Neuron (in vitro differentiated cells): Measurements from ENCODE around the gene MTERF4.

Source experiments
- H2AFZ ChIP-seq: one replicate; pipeline ENCODE4 v1.6.1; 2013; ENCODE audit warnings: low read depth, mild to moderate bottlenecking, inconsistent platforms, low read length, moderate library complexity
- H3K27me3 ChIP-seq: one replicate; pipeline ENCODE4 v1.6.1; 2013; ENCODE audit warnings: low read length; ENCODE audit not compliant: insufficient read depth
- H3K36me3 ChIP-seq: one replicate; pipeline ENCODE4 v1.6.1; 2013; ENCODE audit warnings: low read length; ENCODE audit not compliant: insufficient read depth
- H3K4me1 ChIP-seq: one replicate; pipeline ENCODE4 v1.6.1; 2013; ENCODE audit warnings: low read length; ENCODE audit not compliant: insufficient read depth
- H3K4me3 ChIP-seq: 2 replicates; pipeline ENCODE4 v1.5.1; 2013; ENCODE audit warnings: mild to moderate bottlenecking, low read length, moderate library complexity
- H3K9me3 ChIP-seq: one replicate; pipeline ENCODE4 v1.6.1; 2013; ENCODE audit warnings: low read length

The MTERF4 gene

DNA sequence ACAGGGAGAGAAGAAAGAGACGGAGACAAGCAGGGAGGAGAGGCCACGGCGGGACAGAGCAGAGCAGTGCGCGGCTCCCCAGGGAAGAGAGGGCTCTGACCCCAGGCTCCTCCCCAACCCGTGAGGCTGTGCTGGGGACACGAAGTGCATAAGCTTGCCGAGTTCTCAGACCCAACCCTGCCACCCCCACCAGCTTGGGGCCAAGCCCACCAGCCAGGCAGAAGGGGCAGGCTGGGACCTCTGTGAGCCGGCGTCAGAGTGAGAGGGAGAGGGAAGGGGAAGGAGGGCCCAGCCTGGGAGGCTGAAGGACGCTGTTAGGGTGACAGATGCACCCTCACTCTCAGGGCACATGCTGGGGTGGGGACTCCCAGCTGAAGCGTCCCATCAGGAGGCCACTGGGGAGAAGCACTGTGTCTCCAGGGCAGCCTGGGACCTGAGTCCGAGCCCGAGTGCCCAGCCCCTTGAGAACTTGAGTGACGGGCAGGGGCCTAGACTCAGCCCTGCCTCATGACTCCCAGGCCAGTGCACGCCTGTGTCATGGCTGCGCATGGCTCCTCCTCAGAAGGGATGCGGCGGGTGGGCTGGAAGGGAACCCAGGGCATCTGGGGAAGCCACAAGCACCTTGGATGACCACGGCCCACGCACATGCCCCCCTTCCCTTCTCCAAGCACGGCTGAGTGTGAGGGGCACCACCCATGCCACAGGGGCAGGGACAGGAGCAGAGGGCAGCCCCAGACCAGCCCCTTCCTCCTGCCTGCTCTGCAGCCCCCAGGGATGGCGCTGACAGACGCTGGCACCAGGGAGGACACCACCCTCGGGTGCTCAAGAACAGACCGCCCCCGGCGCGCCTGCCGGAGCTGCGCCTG is 31.0 kb downstream of the MTERF4 start:
- Histone ChIP-seq H3K27me3 (peaks cover 26% of the 10 kb centered on the region), H2AFZ (no peak overlapping the region), H3K4me1 (no peaks in the 10 kb centered on the region), H3K36me3 (peaks cover 7% of the 10 kb centered on the region), H3K4me3 (no peak overlapping the region), H3K9me3 (no peaks in the 10 kb centered on the region)

DNA sequence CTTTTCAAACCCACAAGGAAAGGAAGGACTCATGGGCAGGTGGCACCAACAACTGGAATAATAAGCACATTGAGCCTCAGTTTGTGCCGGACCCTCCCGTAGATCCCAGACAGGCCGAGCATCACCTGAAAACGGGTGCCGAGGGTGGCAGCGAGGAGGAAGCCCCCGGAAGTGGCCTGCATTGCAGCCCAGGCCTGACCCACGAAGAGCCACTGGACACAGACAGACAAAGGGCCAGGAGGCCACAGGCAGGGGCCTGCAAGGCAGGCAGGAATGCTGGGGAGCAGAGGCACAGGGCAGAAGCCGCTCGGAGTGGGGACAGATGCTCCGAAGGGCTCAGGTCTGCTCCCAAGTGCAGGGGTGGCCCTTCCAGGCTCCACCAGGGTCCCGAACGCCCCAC is 31.7 kb downstream of the MTERF4 start:
- H3K9me3 ChIP-seq = no peaks in the 10 kb centered on the region
- H3K4me1 ChIP-seq = no peaks in the 10 kb centered on the region
- H3K36me3 ChIP-seq = peaks cover 7% of the 10 kb centered on the region
- no peak overlapping the region for H2AFZ ChIP-seq
- H3K27me3 ChIP-seq = peaks cover 28% of the 10 kb centered on the region
- H3K4me3 ChIP-seq = no peak overlapping the region

DNA sequence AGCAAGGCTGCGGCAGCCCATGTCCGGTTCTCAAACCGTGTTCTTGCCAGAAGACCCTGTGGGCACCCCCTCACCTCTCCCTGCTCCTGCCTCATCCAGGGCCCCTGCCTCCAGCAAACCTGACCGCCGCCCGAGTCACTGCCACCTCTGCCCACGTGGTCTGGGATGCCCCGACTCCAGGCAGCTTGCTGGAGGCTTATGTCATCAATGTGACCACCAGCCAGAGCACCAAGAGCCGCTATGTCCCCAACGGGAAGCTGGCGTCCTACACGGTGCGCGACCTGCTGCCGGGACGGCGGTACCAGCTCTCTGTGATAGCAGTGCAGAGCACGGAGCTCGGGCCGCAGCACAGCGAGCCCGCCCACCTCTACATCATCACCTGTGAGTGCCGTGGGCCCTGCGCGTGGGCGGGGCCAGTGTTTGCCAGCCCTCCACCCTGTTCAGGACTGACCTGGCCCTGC is 32.2 kb downstream of the MTERF4 start:
- Histone ChIP-seq H3K9me3 (no peaks in the 10 kb centered on the region), H2AFZ (no peak overlapping the region), H3K27me3 (peaks cover 34% of the 10 kb centered on the region), H3K36me3 (peaks cover 2% of the 10 kb centered on the region), H3K4me1 (no peaks in the 10 kb centered on the region), H3K4me3 (no peak overlapping the region)

DNA sequence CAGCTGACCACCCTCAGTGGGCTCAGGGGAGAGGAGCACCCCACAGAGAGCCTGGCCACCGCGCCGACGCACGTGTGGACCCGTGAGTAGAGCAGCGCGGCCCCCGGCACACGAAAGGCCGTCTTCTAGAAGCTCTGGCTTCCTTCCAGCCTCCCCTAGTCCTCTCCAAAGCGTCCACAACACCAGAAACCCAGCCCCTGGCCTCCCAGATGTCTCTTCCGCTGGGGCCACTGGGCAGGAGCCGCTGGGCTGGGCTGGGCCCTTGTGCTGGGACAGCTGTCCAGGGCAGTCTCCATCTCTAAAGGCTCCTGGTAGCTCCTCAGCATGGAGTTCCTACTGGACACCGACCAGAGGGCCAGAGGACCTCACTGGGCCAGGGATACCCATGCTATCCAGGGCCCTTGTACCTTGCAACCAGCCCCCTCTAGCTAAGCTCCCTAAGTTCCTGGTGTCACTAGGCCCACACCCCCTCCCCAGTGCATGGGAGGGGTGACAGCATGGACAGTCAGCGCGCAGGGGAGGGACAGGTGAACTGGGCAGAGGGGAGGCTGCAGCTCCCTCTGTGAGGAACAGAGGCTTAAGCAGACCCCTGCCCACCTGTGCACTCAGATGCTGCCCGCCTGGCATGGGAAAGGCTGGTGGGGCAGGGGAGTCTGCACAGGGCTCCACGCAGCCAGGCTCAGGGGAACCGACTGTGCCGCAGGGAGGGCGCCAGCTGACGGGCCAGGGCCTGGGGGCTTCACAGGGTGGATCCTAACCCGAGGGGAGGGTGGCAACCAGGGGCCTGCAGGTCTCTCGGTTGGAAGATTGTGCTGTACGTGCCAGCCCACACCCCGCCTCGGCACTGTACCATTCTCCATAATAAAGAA is 32.9 kb downstream of the MTERF4 start:
- Histone ChIP-seq H2AFZ (no peak overlapping the region), H3K36me3 (no peaks in the 10 kb centered on the region), H3K9me3 (no peaks in the 10 kb centered on the region), H3K27me3 (peaks cover 40% of the 10 kb centered on the region), H3K4me3 (no peak overlapping the region), H3K4me1 (no peaks in the 10 kb centered on the region)

DNA sequence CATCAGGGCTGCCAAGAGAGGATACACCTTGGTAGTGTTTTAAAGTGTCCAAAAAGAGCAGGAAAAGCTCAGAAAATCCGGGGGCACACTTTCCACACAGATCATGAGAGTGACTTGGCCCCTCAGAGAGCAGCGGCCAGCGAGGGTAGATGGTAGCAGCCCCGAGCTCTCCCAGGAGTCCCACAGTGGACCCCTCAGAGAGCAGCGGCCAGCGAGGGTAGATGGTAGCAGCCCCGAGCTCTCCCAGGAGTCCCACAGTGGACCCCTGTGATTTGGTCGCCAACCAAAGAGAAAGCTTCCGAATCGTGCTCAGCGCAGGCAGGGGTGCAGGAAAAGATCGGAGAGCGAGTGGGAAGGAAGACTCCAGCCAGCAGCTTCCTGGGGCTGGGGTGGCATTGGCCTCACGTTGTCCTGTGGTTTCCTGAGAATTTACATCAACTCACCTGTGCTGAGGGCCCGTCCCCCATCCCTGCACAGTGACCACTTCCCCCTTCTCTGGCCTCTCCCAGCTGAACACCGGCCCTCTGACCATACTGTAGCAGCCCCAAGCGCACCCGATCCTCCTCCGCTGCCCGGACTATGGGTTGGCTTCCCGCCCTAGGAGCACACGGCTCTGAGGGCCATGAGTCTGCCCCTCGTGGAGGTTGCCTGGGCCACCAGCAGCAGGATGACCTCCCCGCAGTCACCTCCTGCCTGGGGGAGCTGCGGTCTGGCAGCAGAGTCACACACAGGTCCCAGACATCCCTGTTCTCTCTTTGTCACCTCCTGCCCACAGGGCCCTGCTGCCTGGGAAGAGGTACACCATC is 33.7 kb downstream of the MTERF4 start:
- Histone ChIP-seq H2AFZ (no peak overlapping the region), H3K4me1 (no peaks in the 10 kb centered on the region), H3K27me3 (peaks cover 44% of the 10 kb centered on the region), H3K4me3 (no peak overlapping the region), H3K36me3 (no peaks in the 10 kb centered on the region), H3K9me3 (no peaks in the 10 kb centered on the region)

DNA sequence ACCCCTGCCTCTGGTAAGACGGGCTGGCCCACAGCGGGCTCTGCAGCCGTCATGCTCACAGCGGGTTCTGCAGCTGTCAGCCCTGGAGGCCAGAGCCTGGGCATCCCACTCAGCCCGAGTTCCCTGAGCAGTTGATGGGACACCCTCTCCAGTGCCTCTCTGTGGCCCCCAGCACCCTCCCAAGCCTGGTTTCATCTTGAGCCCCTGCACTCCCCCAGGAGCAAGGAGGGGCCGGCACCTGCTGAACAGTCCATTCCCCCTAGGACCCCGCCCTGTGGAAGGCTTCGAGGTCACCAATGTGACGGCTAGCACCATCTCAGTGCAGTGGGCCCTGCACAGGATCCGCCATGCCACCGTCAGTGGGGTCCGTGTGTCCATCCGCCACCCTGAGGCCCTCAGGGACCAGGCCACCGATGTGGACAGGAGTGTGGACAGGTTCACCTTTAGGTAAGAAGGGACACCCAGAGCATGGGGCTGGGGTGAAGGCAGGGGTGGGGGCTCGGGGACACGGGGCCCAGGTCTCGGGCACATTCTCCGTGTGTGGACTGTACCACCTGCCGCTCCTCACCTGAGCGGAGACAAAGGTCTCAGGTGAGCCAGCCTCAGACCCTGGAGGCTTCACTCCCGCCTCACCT is 34.5 kb downstream of the MTERF4 start:
- no peaks in the 10 kb centered on the region for H3K36me3 ChIP-seq
- H3K27me3 ChIP-seq = peaks cover 50% of the 10 kb centered on the region
- H3K4me1 ChIP-seq = no peaks in the 10 kb centered on the region
- H3K4me3 ChIP-seq = no peak overlapping the region
- H2AFZ ChIP-seq = no peak overlapping the region
- H3K9me3 ChIP-seq = no peaks in the 10 kb centered on the region

DNA sequence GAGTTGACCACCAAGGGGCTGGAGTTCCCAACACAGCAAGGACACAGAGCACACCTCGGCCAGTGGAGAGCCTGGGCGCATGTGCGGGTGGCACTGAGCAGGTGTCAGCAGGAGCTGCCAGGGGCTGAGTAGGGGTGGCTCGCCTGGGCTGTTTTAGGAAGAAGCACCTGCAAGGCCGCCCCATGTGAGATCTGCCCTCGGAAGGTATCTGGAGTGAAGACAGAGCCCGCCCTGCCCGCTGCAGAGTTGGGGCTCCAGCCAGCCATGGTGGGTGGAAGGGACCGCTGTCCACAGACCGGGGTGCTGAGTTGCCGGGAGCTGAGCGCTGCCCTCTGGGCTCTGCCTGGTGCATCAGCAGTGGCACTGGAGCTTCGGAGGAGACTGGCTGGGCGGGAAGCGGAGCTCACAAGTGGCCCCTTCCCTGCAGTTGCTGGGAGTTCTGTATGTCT is 35.2 kb downstream of the MTERF4 start:
- Histone ChIP-seq H3K4me1 (no peaks in the 10 kb centered on the region), H3K9me3 (no peaks in the 10 kb centered on the region), H3K36me3 (no peaks in the 10 kb centered on the region), H2AFZ (no peak overlapping the region), H3K27me3 (peaks cover 50% of the 10 kb centered on the region), H3K4me3 (no peak overlapping the region)

DNA sequence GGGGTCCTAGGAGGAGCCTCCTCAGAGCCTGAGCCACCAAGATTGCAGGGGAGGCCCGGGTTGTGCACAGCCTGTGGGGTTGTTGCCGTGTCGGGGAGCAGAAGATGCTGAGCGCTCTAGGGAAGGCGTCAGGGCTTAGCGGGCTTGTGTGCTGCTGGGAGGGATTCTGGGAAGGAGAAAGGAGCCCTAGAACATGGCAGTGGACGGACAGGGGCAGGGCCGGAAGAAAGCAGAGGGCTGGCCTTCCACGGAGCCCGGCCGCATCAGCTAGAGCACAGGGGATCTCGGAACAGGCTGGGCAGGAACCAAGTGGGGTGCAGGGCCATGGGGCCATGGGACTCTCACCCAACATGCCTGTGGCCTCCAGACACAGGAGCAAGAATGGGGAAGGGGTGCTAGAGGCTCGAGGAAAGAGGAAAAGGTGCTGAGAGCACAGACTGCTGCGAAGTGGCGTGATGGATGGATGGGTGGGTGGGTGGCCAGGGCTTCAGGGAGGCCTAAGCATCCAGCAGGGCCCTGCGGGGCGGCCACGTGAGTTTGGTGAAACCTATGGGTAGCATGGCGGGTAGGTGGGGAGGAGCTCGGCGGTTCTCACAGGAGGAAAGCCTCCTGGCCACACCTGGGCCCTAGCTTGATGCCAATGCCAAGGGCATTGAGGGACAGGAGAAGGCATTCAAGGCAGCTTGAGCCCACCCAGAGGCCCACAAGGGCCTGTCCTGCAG is 35.8 kb downstream of the MTERF4 start:
- Histone ChIP-seq H3K9me3 (no peaks in the 10 kb centered on the region), H2AFZ (no peak overlapping the region), H3K36me3 (no peaks in the 10 kb centered on the region), H3K27me3 (peaks cover 50% of the 10 kb centered on the region), H3K4me1 (no peaks in the 10 kb centered on the region), H3K4me3 (no peak overlapping the region)

DNA sequence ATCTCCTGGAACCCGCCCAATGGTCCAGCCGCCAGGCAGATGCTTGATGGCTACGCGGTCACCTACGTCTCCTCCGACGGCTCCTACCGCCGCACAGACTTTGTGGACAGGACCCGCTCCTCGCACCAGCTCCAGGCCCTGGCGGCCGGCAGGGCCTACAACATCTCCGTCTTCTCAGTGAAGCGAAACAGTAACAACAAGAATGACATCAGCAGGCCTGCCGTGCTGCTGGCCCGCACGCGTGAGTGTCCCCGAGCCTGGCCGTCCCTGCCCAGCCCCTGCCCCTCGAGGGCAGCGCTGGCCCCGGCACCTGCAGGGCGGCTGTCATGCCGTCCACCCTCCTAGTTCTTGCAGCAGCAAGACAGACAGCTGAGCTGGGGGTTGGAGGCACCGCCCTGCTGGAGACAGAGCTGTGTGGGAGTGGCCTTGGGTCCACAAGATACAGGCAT is 36.7 kb downstream of the MTERF4 start:
- peaks cover 50% of the 10 kb centered on the region for H3K27me3 ChIP-seq
- no peaks in the 10 kb centered on the region for H3K4me1 ChIP-seq
- no peak overlapping the region for H2AFZ ChIP-seq
- H3K4me3 ChIP-seq = no peak overlapping the region
- no peaks in the 10 kb centered on the region for H3K36me3 ChIP-seq
- H3K9me3 ChIP-seq = no peaks in the 10 kb centered on the region

DNA sequence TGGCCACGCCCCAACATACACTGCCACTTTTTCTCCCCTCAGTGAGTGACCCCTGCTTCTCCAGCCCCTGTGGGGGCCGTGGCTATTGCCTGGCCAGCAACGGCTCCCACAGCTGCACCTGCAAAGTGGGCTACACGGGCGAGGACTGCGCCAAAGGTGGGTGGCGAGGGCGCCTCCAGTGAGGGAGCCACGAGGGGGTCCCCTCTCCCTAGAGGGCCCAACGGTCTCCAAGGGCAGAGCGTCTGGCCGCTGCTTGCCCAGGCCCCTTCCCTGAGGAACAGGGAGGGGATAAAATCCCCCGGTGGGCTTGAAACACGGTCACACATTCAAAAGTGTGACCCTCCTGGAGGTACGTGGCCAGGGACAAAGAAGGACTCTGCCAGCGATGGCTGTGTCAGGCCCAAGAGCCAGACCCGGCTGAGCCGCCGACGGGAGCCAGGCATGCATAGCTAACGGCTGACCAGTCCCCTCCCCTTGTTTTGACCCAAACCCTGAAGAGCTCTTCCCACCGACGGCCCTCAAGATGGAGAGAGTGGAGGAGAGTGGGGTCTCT is 37.2 kb downstream of the MTERF4 start:
- no peaks in the 10 kb centered on the region for H3K4me1 ChIP-seq
- no peaks in the 10 kb centered on the region for H3K36me3 ChIP-seq
- peaks cover 50% of the 10 kb centered on the region for H3K27me3 ChIP-seq
- no peaks in the 10 kb centered on the region for H3K9me3 ChIP-seq
- H2AFZ ChIP-seq = no peak overlapping the region
- H3K4me3 ChIP-seq = no peak overlapping the region

DNA sequence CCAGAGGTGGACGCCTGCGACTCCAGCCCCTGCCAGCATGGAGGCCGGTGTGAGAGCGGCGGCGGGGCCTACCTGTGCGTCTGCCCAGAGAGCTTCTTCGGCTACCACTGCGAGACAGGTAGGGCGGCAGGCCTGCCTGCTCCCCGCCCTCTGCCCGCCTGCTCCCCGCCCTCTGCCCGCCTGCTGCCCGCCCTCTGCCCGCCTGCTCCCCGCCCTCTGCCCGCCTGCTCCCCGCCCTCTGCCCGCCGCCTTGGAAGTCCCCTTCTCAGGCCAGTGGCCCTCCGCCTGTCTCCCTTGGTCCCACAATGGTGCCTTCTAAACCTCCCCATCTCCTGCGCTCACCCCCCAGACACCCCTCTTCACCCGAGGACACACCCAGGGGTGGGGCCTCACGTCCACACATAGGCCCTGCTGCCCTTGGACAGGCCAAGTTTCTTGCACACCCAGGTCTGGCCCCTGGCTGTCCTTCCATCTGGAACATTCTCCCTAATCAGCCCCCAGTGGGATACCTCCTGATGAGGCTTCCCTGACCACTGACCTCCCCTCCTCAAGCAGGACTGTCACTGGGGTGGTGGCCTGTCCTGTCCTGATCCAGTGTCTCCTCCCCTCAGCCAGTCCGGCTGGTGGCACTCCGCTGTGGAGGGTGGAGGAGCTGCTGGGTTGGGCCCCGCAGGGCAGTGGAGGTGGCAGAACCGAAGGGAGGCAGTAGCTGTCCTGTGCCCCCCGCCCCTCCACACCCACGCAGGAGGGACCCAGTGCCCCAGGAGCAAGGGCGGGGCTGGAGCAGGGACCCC is 37.9 kb downstream of the MTERF4 start:
- no peaks in the 10 kb centered on the region for H3K4me1 ChIP-seq
- no peak overlapping the region for H2AFZ ChIP-seq
- no peak overlapping the region for H3K4me3 ChIP-seq
- H3K27me3 ChIP-seq = peaks cover 49% of the 10 kb centered on the region
- no peaks in the 10 kb centered on the region for H3K36me3 ChIP-seq
- no peaks in the 10 kb centered on the region for H3K9me3 ChIP-seq
